CD4-positive, alpha-beta T cell treated with Interleukin-15 for 1 hour (primary cell): ENCODE results near the gene CNST.

Source experiments
- DNase-seq: peaks from one replicate; pipeline ENCODE4 v3.0.0-alpha.2; 2020

CNST gene

GRCh38 chr1:246566128-246566812 lies at the start of gene CNST, which contains the start of gene TFB2M:
Gene CNST (plus strand): TSS chr1:246566456. CDS start chr1:246591563, 25,107 bp downstream.
Gene TFB2M (minus strand): TSS chr1:246566261. CDS start chr1:246566138, 123 bp downstream.
- peak; percentile 96 for DNase-seq

- DNase-seq, result no peak
Measured at GRCh38 chr1:246517391-246517790, 48.9 kb upstream of the CNST start.

- no peak for DNase-seq
Measured at GRCh38 chr1:246518456-246519205, 47.6 kb upstream of the CNST start.

DNA sequence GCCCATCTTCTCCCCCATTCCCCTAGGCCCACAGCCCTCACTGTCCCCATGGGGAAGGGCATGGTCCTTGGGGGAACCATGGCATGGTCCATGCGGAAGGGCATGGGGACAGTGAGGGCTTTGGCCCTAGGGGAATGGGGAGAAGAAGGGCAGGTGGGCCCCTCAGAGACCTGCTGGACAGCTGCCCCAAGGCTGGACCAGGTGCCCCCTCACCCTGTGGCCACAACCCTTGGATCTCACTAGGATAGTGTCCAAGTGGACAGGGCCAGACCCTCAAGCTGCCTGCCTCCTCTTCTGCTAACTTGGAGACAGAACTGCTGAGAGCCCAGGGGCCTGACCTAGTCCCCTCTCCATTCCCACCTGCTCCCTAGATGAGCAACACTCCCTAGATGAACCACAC lies 46.7 kb upstream of the CNST start:
- DNase-seq, result no peak

DNA sequence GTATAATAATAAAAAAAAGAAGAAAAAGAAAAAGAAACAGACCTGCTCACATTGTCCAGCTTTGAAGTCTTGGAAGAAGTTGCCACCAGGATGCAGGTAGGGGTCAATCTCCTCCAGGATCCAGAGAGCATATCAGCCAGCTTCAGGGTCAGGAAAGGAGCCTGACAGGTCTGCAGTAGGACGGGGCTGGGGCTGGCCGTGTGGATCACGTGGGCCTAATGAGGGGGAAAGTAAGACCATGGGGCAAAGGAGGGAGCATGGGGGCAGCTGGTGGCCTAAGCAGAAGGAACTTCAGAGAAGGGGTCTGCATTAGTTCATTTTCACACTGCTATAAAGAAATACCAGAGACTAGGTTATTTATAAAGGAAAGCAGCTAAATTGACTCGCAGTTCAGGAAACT lies 39.9 kb upstream of the CNST start:
- no peak for DNase-seq

DNA sequence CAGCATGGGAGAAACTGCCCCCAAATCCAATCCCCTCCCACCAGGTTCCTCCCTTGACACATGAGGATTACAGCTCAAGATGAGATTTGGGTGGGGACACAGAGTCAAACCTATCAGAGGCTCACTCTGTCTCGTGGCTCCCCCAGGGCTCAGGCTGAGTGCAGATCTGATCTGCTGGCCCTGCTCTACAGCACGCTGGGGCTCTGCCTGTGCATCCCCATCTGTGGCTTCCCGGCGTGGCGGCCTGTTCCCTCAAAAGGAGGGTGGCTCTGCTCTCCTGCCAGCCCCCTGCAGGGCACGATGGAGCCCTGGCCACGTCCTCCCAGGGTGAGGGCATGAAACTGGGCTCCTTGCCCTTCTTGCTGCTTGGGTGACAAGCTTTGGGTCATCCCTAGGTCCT lies 39.3 kb upstream of the CNST start:
- no peak for DNase-seq

DNA sequence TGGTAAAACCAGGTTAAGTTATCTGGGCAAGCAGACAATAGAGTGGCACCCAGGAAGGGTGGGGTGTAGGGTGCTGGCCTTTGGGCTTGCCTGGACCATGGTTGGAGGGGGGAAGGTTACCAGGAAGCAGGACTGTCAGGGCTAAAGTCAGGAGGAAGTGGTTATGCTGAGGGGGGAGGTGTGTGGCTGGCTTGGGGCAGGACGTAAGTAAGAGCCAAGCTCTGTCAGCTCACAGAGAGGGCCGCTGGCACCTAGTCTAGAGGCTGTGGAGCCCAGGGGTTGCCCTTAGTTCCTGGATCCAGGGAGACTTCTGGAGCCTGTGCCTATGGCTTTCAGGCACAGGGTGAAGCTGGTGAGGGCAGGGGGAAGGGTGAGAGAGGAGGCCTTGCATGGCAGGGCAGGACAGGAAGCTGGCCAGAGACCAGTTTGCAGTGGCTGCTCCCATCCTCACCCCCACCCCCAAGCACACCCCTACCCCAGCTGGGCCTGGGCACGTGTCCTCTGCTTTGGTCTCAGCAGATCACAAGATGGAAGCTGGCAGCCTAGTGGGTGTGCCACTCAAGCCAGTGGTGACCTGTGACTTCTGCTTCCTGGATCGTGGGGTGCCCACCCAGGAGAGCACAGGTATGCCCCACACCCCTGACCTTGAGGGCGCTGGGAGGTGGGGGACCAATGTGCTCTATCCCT lies 38.7 kb upstream of the CNST start:
- no peak for DNase-seq

GRCh38 chr1:246528933-246529731 lies 37.1 kb upstream of the CNST start:
- DNase-seq, result no peak

- DNase-seq, result no peak
Measured at GRCh38 chr1:246530482-246530881, 35.8 kb upstream of the CNST start.

DNA sequence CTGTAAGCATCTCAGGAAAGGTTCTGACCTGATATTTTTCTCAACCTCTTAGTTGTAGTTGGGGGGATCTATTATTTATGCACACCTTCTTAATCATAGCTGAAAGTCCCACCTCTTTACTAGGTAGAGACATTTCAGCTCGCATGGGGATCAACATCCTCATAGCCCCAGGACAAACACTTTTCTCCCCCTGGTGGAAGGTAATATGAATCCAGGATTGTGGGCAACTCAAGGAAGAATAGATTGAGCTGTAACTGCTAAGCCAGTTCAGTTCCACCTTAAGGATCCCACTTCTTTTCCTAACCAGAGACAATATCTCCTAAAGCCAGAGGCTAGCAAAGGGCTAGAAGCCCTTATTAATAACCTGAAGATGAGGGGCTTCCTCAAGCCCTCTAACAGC lies 33.7 kb upstream of the CNST start:
- no peak for DNase-seq

DNA sequence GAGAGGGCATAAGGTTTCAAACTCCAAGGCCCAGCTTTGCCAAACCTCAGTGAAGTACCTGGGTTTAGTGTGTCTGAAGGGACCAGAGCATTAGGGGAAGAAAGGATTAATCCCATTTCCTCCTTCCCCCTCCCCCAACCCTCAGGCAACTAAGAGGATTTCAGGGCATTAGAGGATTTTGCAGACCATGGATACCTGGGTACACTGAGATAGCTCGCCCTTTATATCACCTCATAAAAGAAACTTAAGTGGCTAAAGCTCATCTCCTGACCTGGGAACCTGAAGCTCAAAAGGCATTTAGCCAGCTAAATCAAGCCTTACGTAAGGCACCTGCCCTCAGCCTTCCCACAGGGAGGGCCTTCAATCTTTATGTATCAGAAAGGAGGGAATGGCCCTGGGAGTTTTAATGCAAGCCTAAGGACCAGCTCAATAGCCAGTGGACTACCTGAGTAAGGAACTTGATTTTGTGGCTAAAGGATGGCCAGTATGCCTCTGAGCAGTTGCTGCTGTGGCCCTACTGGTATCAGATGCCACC lies 32.8 kb upstream of the CNST start:
- DNase-seq, result no peak

DNA sequence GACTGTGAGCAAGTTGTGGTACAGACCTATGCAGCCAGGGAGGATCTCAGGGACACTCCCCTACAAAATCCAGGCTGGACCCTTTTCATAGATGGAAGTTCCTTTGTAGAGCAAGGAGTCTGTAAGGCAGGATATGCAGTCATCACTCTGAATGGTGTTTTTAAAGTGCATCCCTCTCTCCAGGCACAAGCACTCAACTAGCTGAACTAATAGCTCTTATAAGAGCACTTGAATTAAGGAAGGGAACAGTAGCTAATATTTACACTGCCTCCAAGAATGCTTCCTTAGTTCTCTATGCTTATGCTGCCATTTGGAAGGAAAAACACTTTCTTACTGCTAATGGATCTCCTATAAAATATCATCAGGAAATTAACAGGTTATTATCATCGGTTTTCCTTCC lies 32.1 kb upstream of the CNST start:
- no peak for DNase-seq

DNA sequence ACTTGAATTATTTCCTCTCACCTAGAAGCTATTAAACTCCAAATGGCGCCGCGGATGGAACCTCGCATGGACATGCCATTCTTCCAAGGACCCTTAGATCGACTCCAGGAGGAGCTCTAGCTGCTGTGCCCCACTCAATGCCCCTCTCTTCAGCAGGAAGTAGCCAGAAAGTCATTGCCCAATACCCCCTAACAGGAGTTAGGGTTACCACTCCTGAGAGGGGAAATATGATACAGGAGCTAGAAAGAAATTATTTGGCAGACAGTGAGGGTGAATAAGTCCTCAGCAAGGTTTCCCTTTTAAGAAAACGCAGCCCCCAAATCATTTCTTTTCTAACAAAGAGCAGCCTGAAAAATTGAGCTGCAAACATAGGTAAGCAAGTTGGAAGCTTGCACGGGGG lies 28.8 kb upstream of the CNST start:
- DNase-seq, result no peak

DNA sequence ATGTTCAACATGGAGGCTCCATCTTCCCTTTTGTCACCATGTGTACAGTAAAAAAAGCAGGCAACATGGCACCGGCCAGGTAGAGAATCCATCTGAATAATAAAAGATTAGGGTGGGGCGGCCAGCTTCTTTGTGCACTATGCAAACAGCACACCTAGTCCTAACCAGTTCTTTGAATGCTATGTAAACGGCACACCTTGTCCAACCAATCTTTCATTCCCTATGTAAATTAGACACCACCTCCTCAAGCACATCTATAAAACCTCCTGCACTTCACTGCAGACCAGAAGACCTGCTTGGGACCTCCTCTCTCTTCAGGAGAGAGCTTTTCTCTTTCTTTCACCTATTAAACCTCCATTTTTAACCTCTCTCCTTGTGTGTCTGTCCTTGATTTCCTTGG lies 28.4 kb upstream of the CNST start:
- no peak for DNase-seq

GRCh38 chr1:246540738-246541491 lies 25.3 kb upstream of the CNST start:
- DNase-seq, result no peak

GRCh38 chr1:246544001-246544400 lies 22.3 kb upstream of the CNST start:
- DNase-seq, result no peak

DNA sequence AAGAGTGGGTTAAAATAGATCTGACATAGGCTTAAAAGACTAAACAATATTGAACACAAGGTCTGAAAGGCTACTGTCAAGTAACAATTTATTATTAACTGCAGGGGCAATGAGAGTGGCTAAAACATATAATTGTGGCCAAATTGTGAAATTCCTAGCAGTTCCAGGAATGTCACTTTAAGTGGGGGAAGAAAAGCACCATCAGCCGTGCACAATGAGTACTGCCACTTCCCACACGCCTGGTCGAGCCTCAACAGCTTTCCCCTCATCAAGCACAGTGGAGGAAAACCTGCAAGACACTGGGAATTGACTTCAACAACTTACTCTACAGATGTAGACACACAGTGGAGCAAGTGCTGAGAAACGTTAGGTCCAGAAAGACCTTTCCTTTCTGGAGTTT lies 16.6 kb upstream of the CNST start:
- no peak for DNase-seq

GRCh38 chr1:246550402-246550801 lies 15.9 kb upstream of the CNST start:
- DNase-seq, result no peak

DNA sequence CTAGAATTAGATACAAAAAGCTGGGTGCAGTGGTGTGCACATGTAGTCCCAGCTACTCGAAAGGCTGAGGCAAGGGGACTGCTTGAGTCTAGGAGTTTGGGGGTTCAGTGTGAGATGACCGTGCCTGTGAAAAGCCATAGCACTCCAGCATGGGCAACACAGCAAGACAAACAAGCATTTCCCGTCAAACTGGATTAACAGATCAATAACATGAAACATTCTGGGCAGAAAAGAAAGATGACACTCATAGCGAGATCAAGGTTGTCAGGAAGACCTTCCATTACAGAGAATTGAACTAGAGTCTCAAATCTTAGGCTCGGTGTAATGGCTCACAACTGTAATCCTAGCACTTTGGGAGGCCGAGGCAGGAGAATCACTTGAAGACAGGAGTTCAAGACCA lies 14.1 kb upstream of the CNST start:
- no peak for DNase-seq

- no peak for DNase-seq
Measured at GRCh38 chr1:246554201-246554600, 12.1 kb upstream of the CNST start.

DNA sequence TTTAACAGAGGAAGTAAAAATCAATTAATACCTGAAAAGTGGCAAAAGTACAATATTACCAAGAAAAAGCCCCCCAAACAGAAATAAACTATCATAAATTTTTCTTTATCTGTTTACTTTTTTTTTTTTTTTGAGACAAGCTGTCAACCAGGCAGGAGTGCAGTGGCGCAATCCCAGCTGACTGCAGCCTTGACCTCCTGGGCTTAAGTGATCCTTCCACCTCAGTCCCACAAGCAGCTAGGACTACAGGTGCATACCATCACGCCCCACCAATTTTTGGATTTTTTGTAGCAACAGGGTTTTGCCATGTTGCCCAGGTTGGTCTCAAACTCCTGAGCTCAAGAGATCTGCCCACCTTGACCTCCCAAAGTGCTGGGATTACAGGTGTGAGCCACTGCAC lies 8.2 kb upstream of the CNST start:
- no peak for DNase-seq

- DNase-seq, result no peak
Measured at GRCh38 chr1:246559310-246559709, 6.9 kb upstream of the CNST start.
